HG03060 (cell line): ENCODE results near the gene SPNS3.

Experiments used
- ATAC-seq: cut with Tn5 transposase; IDR thresholded peaks from one replicate; pipeline ENCODE4 v1.9.1; 2021; ENCODE audit warnings: low read depth, moderate number of reproducible peaks; ENCODE audit not compliant: unreplicated experiment

The SPNS3 gene

DNA sequence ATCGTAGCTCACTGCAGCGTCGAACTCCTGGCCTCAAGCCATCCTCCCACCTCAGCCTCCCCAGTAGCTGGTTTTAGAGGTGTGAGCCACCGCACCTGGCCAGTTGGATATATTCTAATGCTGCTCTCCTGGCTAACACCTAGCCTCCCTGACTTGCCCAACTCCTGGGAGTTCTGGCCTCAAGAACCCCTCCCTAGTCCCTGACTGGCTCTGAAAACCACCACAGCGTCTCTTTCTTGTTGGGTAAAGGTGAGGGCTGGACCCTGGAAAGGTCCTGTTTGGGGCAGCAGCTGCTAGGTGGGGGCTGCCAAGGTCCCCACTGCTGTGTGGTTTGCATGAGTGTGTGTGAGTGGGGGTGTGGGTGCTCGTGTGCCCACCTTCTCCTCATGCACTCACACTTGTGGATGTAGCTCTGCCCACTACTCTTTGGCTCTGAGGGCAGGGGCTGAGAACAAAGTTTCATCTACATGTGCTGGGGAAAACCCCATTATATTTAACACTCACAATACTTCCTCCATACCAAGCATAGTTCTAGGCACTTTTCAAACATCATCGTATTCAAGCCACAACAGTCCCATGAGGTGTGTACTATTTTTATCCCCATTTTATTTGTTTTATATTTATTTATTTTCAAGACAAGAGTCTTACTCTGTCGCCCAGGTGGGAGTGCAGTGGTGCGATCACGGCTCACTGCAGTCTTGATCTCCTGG is 7.1 kb upstream of the SPNS3 start:
- no peak for ATAC-seq

DNA sequence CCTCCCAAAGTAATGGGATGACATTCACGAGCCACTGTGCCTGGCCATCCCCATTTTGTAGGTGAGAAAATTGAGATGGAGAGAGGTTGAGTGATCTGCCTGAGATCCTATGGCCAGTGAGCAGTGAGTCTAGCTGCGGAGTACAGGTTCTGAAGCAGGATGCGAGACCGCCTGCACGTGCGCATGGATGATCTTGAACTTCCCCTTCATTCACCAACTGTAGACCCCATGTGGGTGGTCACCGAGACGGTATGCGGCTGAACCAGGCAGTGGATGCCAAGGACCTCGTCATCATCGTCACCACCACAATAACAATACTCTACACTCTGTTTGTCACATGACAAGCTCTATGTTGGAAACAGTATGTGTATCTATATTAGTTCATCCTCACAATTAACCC is 6.2 kb upstream of the SPNS3 start:
- ATAC-seq, result no peak

DNA sequence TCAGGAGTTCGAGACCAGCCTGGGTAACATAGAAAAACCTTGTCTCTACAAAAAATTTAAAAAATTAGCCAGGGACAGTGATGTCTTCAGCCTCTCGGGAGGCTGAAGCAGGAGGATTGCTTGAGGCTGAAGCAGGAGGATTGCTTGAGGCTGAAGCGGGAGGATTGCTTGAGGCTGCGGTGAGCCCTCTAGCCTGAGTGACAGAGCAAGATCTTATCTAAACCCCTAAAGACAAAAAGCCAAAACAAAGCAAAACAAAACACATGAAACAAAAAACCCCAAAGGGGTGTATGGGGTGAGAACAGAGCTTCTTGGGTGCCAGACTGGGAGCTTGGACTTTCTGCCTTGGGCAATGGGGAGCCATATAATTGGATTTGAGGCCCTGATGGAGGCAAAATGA is 2.6 kb downstream of the SPNS3 start:
- no peak for ATAC-seq

DNA sequence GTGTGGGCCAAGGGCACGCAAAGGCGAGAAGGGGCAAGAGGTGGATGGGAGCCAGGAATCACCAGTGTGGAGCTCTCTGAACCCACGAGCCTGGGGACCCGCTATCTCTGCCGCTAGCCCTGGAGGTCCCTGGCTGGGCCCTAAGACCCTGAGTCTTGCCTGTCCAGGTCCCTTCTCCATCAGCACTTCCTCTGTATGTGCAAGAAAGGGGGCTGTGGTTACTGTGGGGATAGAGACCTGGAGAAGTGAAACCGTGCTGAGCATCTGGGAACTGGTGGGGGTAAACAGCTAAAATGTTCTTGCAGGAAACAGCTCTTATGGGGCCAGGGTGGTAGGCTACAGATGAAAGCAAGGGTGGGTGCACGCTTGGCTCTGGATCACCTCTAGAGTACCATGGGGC is 3.1 kb downstream of the SPNS3 start:
- ATAC-seq, result no peak

DNA sequence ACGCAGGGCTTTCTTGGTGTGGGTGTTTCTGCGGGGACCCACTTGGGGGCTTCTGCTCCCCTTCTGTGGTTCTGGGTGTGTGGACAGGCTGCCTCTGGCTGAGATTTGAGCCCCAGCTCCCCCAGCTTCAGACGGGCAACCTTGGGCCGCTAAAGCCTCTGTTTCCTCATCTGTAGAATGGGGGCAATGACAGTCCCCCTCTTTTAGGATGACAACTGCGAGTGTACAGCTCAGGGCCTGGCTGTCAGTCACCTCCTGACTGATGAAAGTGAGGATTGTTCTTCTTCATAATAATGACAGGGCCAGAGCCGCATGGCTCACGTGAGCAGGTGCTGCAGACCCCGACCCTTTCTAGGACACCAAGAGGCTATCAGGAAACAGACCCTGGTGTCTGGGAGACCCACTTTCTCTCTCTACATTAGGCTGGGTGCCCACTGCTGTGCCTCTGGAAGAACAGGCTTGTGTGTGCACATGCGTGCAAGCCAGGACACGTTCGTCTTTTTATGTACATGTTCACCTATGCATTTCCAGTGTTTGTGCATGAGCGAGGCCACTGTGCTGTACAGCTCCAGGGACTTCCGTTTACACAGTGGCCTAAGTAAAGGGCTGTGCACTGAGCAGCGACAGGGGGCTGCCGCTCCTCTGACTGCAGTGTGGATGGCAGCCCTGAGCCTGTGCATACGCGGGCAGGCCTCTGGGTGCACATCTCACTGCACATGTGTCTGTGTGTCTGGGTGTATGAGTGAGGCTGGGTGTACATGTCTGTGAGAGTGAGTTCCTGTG is 4.6 kb downstream of the SPNS3 start:
- ATAC-seq, result no peak

DNA sequence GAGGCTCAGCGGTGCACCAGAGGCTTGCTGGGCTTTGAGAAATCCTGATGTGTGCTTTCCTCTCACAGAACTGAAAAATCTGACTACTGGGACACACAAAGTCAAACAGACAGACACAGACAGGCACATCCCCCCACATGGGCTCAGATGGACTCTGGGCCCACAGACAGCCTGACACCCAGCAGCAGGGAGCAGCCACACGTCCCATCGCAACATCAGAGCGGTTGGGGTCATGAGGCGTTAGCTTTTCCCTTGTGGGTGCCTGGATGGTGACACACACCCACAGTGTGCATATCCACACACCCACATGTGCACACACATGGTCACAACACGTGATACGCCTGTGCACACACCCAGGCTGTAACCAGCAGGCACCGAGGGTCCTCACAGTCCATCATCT is 6.3 kb downstream of the SPNS3 start:
- no peak for ATAC-seq

DNA sequence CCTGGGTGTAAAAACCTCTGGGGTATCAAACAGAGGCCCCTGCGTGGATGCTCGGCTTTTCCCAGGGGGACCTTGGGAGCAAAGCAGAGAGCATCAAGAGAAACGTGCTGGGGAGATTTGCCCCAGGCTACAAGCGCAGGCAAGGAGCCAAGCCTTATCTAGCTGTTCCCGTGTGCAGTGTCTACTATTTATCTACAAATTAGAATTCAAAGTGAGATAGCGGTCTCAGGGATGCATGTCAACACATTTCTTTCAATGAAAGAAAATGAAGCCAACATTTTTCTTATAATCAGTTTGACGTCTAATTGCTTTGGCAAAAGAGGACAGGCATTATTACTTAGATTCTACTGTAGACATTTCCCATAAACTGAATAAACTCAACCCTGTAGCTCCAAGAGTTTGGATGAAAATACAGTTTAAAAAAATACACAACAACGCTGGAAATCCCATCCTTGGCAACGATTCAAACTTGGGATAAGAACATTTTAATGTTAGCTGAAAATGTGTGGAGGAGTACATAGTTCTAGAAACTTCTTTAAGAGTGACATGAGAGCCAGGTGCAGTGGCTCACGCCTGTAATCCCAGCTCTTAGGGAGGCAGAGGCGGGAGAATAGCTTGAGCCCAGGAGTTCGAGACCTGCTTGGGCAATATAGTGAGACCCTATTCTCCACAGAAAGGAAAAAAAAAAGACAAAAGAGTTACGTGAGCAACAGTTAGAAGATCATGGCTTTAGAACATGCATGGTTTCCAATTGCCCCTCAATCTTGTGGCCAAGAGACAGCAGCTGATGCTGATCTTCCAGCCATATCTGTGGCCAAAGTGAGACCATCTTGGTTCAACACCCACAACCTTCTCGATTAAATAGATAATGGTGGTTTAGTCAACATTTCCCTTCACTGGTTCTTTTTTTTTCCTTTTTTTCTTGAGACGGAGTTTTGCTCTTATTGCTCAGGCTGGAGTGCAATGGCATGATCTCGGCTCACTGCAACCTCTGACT is 7.2 kb downstream of the SPNS3 start:
- ATAC-seq, result no peak

DNA sequence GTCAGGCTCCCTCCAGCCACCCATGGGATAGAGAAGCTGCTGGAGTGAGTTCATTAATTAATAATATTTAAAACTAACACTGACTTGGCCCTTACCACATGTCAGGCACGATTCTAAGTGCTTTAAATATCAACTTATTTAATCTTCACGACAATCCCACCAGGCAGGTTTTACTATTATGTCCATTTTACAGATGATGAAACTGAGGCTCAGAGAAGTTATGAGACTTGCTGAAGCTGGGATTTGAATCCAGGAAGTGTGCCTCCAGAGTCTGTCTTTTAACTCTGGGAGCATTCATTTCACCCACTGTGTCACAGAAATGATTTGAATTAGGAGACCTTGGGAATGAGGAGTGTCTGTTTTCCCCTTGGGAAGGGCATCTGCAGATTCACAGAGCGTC is 8.8 kb downstream of the SPNS3 start:
- ATAC-seq, result no peak

DNA sequence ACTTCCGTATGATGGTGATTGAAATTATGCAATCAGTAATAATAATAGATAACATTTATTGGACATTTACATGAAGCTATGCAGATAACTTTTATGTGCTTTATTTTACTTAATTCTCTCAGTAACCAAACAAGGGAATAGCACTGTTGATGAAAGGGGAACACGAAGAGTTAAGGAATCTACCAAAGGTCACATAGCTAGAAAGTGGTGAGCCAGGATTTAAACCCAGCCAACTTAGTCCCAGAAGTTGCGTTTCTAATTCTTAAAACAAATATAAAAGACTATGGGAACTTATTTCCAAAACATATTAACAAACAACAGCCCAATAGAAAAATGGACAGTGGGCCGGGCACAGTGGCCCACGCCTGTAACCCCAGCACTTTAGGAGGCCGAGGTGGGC is 9.7 kb downstream of the SPNS3 start:
- ATAC-seq, result no peak

DNA sequence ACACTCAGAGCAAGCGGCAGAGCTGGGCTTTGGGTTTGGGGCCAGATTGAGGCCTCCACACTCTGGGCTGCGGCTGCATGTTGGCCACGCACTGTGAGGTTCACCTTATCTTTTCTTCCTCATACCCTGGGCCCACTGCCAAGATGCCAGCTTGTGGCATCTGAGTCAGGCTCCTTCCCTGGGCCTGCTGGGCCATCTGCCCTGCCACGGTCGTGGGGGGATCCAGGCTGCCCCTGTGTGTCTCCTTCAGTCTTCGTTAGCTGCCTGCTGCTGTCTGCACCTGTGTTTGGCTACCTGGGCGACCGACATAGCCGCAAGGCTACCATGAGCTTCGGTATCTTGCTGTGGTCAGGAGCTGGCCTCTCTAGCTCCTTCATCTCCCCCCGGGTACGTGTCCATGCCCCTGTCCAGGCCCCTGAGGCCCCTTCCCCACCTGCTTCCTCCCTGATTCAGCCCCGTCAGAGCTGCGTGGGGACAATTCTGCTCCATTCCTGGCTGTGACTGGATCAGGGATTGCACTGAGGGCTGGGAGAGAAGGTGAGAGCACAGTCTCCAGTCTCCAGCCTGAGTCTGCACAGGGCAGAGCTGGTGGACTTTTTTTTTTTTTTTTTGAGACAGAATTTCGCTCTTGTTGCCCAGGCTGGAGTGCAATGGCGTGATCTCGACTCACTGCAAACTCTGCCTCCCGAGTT is 11.2 kb downstream of the SPNS3 start:
- ATAC-seq, result no peak

DNA sequence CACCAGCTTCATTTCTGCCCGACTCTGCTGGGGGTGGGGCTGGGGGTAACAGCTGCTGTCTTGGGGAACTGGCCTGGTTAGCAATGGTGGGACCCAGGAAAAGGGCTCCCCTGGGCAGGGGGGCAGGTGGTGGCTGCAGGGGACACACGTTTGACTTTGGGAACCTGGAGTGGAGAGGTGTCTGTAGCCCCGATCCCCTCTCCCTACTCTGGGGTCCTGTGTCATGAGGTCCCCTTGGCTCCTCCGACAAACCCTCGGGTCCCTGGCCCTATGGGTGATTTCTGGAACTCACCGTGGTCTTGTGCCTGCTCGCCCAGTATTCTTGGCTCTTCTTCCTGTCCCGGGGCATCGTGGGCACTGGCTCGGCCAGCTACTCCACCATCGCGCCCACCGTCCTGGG is 12.0 kb downstream of the SPNS3 start:
- ATAC-seq, result no peak

DNA sequence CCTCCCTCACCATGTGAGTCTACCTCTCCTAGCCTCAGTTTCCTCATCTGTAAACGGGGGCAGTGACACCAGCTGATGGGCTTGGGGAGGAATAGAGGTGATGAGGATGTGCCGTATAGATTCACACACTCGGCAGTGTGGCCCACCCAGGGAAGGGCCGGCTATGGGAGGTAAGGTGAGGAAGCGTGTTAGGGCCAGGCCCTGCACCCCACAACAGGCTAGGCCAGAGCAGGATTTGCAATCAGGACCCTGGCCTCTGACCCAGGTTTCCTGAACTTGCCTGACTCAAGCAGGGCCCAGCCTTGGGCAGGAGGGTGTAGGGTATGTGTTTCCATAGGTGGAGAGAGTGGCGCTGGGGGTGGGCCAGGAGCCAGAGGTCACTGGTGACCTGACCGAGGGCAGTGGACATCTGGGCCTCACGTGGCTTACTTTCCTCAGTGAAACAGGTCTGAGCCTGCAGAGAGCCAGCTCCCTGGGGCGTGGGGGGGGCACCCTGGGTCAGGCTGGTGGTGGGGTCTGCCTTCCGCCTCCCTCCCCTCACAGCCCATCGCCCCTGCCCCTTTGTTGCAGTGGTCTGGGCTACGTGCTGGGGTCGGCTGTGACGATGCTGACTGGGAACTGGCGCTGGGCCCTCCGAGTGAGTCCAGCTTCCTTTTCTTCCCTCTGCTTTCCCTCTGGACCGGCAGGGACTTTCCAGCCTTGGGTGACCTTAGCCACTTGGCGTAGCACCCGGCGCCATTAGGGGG is 12.8 kb downstream of the SPNS3 start:
- ATAC-seq, result no peak

DNA sequence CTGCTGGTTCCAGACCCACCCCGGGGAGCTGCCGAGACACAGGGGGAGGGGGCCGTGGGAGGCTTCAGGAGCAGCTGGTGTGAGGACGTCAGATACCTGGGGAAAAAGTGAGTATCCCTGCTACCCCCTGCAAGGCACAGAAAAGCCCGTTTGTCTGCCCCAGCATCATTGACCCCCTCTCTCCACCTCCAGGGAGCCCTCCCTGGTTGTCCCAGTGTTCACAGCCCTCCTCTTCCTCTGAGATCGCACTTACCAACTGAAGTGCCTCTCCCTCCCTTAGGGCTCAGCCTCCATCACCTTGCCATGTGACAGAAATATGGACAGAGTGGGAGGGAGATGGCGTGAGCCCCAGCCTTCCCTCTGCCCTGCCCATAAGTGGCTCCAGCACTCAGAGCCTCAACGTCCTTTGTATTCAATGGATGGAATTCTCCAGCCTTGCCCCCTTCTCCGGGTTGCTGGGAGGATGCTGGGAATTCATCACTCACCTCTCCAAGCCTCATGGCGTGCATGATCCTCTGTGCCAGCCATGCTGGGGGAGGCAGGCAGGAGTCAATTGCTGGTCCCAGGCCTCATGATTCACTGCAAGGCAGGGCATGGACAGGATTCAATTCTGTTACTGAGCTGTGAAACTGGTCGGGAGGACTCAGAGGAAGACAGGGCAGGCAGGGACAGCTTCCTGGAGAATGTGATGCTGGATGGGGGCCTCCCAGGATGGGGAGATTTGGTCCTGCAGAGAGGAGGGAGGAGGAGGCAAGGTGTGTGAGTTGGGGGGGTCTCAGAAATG is 14.6 kb downstream of the SPNS3 start:
- ATAC-seq, result no peak

DNA sequence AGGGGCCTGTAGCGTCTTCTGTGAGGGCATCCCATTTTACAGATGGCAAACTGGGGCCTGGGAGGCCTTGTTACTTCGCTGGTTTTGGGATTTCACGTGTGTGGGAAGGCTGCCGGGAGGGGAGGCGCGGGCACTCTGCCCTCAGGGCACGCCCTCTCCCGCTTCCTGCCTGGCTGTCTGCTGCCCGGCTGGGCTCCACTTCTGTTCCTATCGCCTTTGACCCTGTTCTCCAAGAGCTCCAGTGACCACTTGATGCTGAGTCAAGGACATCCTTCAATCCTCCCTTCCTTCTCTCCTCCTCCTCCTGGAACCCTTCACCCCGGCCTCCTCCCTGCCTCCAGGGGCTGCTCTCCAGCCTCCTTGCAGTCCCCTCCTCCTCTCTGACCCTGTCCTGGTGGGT is 16.0 kb downstream of the SPNS3 start:
- ATAC-seq, result no peak

DNA sequence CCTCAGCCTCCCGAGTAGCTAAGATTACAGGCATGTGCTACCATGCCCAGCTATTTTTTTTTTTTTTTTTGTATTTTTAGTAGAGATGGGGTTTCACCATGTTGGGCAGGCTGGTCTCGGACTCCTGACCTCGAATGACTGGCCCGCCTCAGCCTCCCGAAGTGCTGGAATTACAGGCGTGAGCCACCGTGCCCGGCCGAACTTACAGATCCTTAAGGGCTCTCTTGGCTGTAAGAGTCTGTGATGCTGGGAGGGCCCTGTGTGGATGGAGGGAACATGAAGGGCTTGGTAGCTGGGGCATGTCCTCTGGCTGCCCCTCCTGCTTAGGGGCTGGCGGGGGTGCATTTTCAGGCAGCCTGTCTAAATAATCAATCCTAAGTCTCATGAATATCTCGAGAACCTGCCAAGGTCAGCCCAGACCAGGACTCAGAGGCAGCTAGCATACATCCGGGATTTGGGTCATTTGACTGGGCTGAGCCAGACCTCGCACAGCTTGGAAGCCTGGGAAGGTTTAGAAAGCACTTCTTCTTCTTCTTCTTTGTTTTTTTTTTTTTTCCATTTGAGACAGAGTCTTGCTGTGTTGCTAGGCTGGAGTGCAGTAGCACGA is 17.1 kb downstream of the SPNS3 start:
- ATAC-seq, result no peak

DNA sequence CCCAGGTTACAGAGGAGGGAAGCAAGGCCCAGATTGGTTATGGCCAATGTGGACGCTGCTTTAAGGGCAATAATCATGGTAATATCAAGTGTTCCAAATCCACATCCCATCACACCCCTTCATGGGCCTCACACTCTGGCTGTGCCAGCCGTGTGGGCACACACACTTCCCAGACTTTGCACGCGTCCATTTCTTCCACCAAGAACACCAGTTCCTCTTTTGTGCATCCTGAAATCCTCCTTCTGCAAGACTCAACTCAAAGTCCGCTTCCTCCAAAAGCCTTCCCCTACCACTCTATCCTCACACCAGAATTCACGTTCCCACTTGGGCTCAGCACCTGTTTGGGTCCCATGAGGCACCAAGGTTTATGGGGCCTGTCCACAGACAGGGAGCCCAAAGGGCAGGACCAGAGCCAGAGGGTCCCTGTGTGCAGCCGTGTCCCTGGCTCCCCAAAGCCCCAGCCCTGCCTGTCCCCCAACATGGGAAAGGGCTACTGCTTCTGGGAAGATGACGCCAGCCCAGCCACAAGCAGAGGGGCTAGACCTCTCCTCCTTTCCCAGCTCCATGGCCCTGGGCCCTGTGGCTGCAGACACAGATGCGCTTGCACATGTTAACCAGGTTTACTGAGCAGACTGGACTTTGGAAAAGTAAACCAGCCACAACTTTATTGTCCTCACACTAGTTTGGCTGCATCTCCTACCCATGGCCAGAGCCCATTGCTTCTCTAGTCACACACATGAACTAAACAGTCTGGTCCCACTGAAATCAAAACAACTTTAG is 20.3 kb downstream of the SPNS3 start:
- no peak for ATAC-seq

DNA sequence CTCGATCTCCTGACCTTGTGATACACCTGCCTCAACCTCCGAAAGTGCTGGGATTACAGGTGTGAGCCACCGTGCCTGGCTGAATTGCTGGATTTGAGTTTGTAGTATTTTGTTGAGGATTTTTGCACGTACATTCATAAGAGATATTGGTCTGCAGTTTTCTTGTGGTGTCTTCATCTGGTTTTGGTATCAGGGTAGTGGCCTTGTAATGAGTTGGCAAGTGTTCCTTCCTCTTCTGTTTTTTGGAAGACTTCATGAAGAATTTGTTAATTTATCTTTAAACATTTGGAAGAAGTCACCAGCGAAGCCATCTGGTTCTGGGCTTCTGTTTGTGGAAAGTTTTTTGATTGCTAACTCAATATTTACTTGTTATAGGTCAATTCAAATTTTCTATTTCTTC is 26.9 kb downstream of the SPNS3 start:
- no peak for ATAC-seq
